GM18520 (cell line): Measurements from ENCODE around the gene ZNF749.
"Not testable (repeated sequence)": the region's sequence is repeated elsewhere in the genome, so short reads cannot be mapped to it uniquely, and the experiment has no call there.

ENCODE experiments used
- ATAC-seq: cut with Tn5 transposase; IDR thresholded peaks from one replicate; pipeline ENCODE4 v1.9.1; 2021; ENCODE audit not compliant: unreplicated experiment

The ZNF749 gene

GRCh38 chr19:57465680-57466381 lies 30.7 kb downstream of the ZNF749 start:
- no peak for ATAC-seq

DNA sequence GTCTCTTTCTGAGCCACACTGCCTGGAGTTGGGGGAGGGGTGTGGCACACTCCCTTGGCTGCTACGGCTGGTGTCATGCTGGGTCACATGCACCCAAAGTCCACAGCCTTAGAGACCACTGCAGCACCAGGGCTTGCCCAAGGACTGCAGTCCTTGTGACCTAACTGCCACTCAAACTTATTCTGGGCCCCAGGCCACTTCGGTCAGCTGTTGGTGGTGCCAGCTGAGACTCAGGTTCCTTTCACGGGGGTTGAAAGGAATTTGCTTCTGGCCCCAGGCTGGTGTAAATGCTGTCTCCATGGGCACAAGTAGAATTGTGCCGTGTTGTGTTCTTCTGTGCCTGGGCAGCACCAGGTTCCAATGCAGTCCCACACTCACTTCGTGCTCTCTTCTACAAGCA lies 31.4 kb downstream of the ZNF749 start:
- no peak for ATAC-seq

DNA sequence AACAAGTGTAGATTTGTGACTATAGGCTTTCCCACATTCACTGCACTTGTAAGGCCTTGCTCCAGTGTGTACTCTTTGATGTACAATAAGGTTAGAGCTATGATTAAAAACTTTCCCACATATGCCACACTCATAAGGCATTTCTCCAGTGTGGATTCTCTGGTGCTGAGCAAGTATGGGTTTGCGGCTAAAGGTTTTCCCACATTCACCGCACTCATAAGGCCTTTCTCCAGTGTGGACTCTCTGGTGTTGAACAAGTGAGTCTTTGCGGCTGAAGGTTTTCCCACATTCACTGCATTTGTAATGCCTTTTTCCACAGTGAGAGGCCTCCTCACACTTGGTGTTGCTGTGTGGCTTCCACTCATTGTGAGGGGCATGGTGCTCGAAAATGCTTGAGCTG lies 38.5 kb downstream of the ZNF749 start:
- no peak for ATAC-seq

GRCh38 chr19:57477191-57478008 lies 42.3 kb downstream of the ZNF749 start, which contains the start of gene ZNF772:
Gene ZNF772, minus strand, starts transcription at chr19:57477566. Its CDS starts 257 bp downstream, at chr19:57477309.
- ATAC-seq, result no peak

DNA sequence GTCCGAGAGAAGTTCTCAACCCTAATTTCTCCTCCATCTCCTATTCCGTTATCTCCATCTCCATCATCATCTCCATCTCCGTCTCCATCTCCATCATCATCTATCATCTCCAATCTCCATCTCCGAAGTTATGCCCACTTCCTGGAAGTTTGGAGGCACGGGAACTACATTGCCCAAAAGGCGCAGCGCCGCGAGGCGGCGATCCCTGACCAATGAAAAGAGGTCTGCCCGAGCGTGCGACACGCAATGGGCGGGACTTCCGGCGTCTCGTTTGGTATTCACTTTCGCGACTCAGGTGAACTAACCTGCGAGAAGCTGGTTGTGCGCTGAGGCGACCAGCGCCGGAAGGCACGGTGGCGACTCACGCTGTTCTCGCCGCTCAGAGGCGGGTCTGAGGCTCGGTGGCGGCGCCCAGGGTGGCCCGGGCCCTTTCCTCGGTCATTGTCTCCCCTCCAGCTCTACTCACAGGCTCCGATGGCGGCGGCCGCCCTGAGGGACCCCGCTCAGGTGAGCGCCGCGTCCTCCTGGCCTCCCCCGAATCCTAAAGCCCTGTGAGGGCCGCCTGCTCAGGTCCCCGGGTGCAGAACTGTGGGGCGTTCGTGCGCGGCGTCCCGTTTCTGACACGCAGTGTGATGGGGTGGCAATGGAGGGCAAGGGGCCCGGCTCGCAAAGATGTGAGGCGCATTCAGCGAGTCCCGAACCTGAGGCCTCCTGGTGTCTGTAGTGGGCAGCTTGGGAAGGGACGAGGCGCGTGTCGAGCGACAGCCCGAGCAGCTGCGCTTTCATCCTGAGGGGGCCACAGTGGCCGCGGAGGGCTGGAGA lies 52.6 kb downstream of the ZNF749 start, which contains the start of gene ZNF419:
TSS of gene ZNF419 (plus strand) at position 274 of the 822 bp plus-strand sequence. CDS start at position 475, 201 bp downstream.
- peak; percentile 95 for ATAC-seq

DNA sequence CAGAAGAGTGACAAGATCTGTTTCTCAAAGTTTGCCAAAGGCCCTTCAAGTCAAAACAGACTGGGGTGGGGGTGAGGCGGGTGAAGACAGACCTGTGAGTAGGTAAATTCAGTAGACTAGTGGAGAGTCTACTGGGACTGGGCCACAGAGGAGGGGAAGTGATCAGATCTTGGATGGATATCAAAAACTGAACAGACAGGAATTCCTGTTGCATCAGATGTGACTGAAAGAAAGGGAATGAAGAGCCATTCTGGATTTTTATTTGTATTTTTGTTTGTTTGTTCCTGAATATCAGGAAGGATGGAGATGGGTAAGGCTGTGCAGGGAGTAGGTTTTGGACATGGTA lies 53.1 kb downstream of the ZNF749 start:
- ATAC-seq, result not testable (repeated sequence)
